GM10847 (cell line): ENCODE data around the gene NGEF.

Experiments used
- POLR2A ChIP-seq: IDR thresholded peaks from 2 replicates; pipeline ENCODE4 v1.6.1; 2011; ENCODE audit not compliant: insufficient read length; ENCODE audit errors: extremely low read depth

NGEF gene

GRCh38 chr2:232951181-232951580 lies 61.9 kb downstream of the NGEF start:
- TF ChIP-seq POLR2A, result no peak

GRCh38 chr2:232950751-232951150 lies 62.3 kb downstream of the NGEF start:
- no peak for TF ChIP-seq POLR2A

- TF ChIP-seq POLR2A, result no peak
Measured at GRCh38 chr2:232949016-232949415, 64.0 kb downstream of the NGEF start.

GRCh38 chr2:232942831-232943230 lies 70.2 kb downstream of the NGEF start:
- no peak for TF ChIP-seq POLR2A

GRCh38 chr2:232941912-232942594 lies 71.0 kb downstream of the NGEF start:
- no peak for TF ChIP-seq POLR2A

GRCh38 chr2:232941400-232941799 lies 71.7 kb downstream of the NGEF start:
- TF ChIP-seq POLR2A, result no peak

GRCh38 chr2:232940724-232941123 lies 72.3 kb downstream of the NGEF start:
- no peak for TF ChIP-seq POLR2A

GRCh38 chr2:232937278-232937906 lies 75.7 kb downstream of the NGEF start:
- no peak for TF ChIP-seq POLR2A

GRCh38 chr2:232931636-232932035 lies 81.4 kb downstream of the NGEF start:
- TF ChIP-seq POLR2A, result no peak

- no peak for TF ChIP-seq POLR2A
Measured at GRCh38 chr2:232930059-232930400, 83.0 kb downstream of the NGEF start.

- TF ChIP-seq POLR2A, result no peak
Measured at GRCh38 chr2:232929303-232930058, 83.6 kb downstream of the NGEF start.

GRCh38 chr2:232928551-232929302 lies 84.3 kb downstream of the NGEF start:
- no peak for TF ChIP-seq POLR2A

- TF ChIP-seq POLR2A, result no peak
Measured at GRCh38 chr2:232927793-232928550, 85.1 kb downstream of the NGEF start.

- no peak for TF ChIP-seq POLR2A
Measured at GRCh38 chr2:232927032-232927792, 85.8 kb downstream of the NGEF start.

GRCh38 chr2:232926431-232926939 lies 86.6 kb downstream of the NGEF start:
- no peak for TF ChIP-seq POLR2A

GRCh38 chr2:232925821-232926156 lies 87.3 kb downstream of the NGEF start:
- no peak for TF ChIP-seq POLR2A
